GM23338 (cell line): ENCODE results near the gene LIN7C. TPM values are rescaled to one million over a fixed set of nuclear protein-coding genes. Genes with fewer than 3 reads are reported as not detected.

Experiments
- ATAC-seq: fragments of 200-7000 bp; cut with Tn5 transposase; 3 replicates; pipeline ENCODE4 v1.9.1; 2020
- DNase-seq: peaks from one replicate; pipeline ENCODE4 v3.0.0-alpha.2; 2015; ENCODE audit warnings: low spot score
- H2AFZ ChIP-seq: fragments of 200-600 bp; sonication (generic); 2 replicates; pipeline ENCODE4 v1.8.0; 2016; ENCODE audit warnings: antibody characterized with exemption, mild to moderate bottlenecking, moderate library complexity
- H3F3A ChIP-seq: fragments of 200-600 bp; sonication (generic); replicated peaks from 2 replicates; pipeline ENCODE4 v1.8.0; 2017; ENCODE audit warnings: antibody characterized with exemption, mixed run types, low read depth
- H3K27ac ChIP-seq: fragments of 200-600 bp; sonication (generic); 2 replicates; pipeline ENCODE4 v1.6.1; 2016; ENCODE audit warnings: low read depth
- H3K27me3 ChIP-seq: fragments of 200-600 bp; sonication (generic); 2 replicates; pipeline ENCODE4 v1.8.0; 2016; ENCODE audit warnings: mild to moderate bottlenecking, mixed run types, moderate library complexity; ENCODE audit not compliant: insufficient read depth
- H3K36me3 ChIP-seq: fragments of 200-600 bp; sonication (generic); 2 replicates; pipeline ENCODE4 v1.8.0; 2016; ENCODE audit warnings: mild to moderate bottlenecking; ENCODE audit not compliant: insufficient read depth
- H3K4me1 ChIP-seq: fragments of 200-600 bp; sonication (generic); 2 replicates; pipeline ENCODE4 v1.8.0; 2016; ENCODE audit warnings: mild to moderate bottlenecking, moderate library complexity; ENCODE audit not compliant: insufficient read depth
- H3K4me2 ChIP-seq: fragments of 200-600 bp; sonication (generic); 2 replicates; pipeline ENCODE4 v1.7.1; 2017; ENCODE audit warnings: mixed run types
- H3K4me3 ChIP-seq: fragments of 200-600 bp; sonication (generic); 2 replicates; pipeline ENCODE4 v1.6.1; 2016; ENCODE audit warnings: mixed run types
- H3K79me2 ChIP-seq: fragments of 200-600 bp; sonication (generic); replicated peaks from 2 replicates; pipeline ENCODE4 v1.8.0; 2017; ENCODE audit warnings: mild to moderate bottlenecking; ENCODE audit not compliant: insufficient read depth
- H3K9me2 ChIP-seq: fragments of 200-600 bp; sonication (generic); 2 replicates; pipeline ENCODE4 v1.8.0; 2017; ENCODE audit not compliant: insufficient read depth
- H4K20me1 ChIP-seq: fragments of 200-600 bp; sonication (generic); replicated peaks from 2 replicates; pipeline ENCODE4 v1.8.0; 2017; ENCODE audit warnings: mild to moderate bottlenecking; ENCODE audit not compliant: insufficient read depth
- H3K27ac Mint-ChIP-seq: 2 replicates; pipeline ENCODE4 v1.8.0; 2020; ENCODE audit warnings: inconsistent platforms, mild to moderate bottlenecking, moderate library complexity, mixed read lengths
- H3K27me3 Mint-ChIP-seq: 3 replicates; pipeline ENCODE4 v1.8.0; 2022; ENCODE audit warnings: low read depth, mild to moderate bottlenecking, moderate library complexity, mixed read lengths, inconsistent platforms; ENCODE audit not compliant: insufficient read depth, poor library complexity
- H3K36me3 Mint-ChIP-seq: 3 replicates; pipeline ENCODE4 v1.8.0; 2021; ENCODE audit warnings: low read depth, mild to moderate bottlenecking, inconsistent platforms, moderate library complexity, mixed read lengths
- H3K4me1 Mint-ChIP-seq: 3 replicates; pipeline ENCODE4 v1.8.0; 2020; ENCODE audit warnings: mild to moderate bottlenecking, inconsistent platforms, mixed read lengths
- H3K4me3 Mint-ChIP-seq: 3 replicates; pipeline ENCODE4 v1.8.0; 2021; ENCODE audit warnings: moderate library complexity, mild to moderate bottlenecking, inconsistent platforms, mixed read lengths
- H3K9me3 Mint-ChIP-seq: 3 replicates; pipeline ENCODE4 v1.8.0; 2020; ENCODE audit warnings: moderate library complexity, mild to moderate bottlenecking, inconsistent platforms, mixed read lengths
- JUNB ChIP-seq: IDR thresholded peaks from one replicate; pipeline ENCODE4 v1.6.1; 2016; ENCODE audit warnings: antibody characterized with exemption; ENCODE audit not compliant: unreplicated experiment
- POLR2AphosphoS5 ChIP-seq: IDR thresholded peaks from 2 replicates; pipeline ENCODE4 v1.6.1; 2016; ENCODE audit warnings: antibody characterized with exemption, low read depth
- STAT1 ChIP-seq: IDR thresholded peaks from one replicate; pipeline ENCODE4 v1.6.1; 2016; ENCODE audit warnings: antibody characterized with exemption; ENCODE audit not compliant: unreplicated experiment
- ZNF462 ChIP-seq: fragments of 250-450 bp; sonication (Bioruptor Pico); IDR thresholded peaks from 2 replicates; pipeline ENCODE4 v1.5.0; 2020; ENCODE audit warnings: mild to moderate bottlenecking, moderate library complexity
- polyA plus RNA-seq: library from polyadenylated mRNA; unstranded; fragments of >200 nt; fragmentation: Nextera tagmentation; extraction: Ambion mirVana; gene quantifications from 2 replicates; pipeline ENCODE4 v1.2.1, GENCODE V29; 2016
- total RNA-seq: library from RNA; depleted of rRNA; stranded (reverse); fragments of >200 nt; shearing (Covaris generic); gene quantifications from 2 replicates; pipeline ENCODE4 v1.2.3, GENCODE V29; 2014
- TF ChIP-seq, protein P1 (sequence below), 2 experiments: fragments of 200-600 bp in 1 of 2; sonication (generic) in 1 of 2; conservative IDR thresholded peaks; 2 replicates each; pipeline versions ENCODE4 v1.5.1 to v1.6.1; 2016 to 2017; ENCODE audit warnings: antibody characterized with exemption in 2 of 2, low read depth in 2 of 2, mild to moderate bottlenecking in 2 of 2, moderate library complexity in 1 of 2

Gene LIN7C
- total and polyA plus RNA-seq, 2 experiments from 2014 or later: 22.5 to 61.0 TPM

DNA sequence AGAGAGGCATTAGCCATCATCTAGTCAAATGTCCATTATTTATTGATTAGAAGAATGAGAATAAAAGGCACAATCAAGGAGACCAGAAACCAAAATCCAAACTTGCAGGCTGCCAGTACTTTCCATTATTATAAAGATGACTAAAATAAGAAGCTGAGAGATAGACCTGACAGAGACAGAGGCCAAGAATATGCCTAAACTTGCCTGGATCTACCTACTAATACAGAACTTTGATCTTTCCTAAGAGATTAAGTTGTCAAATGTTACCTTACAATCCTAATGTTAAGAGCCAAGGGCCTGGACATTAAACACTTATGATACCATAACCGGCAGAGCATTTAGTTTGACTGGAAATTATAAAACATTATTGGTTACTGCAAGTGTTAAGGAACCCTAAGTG, 40.2 kb downstream of the LIN7C start:
- DNase-seq (no peak), ATAC-seq (no peak)
- TF ChIP-seq, protein P1, sequence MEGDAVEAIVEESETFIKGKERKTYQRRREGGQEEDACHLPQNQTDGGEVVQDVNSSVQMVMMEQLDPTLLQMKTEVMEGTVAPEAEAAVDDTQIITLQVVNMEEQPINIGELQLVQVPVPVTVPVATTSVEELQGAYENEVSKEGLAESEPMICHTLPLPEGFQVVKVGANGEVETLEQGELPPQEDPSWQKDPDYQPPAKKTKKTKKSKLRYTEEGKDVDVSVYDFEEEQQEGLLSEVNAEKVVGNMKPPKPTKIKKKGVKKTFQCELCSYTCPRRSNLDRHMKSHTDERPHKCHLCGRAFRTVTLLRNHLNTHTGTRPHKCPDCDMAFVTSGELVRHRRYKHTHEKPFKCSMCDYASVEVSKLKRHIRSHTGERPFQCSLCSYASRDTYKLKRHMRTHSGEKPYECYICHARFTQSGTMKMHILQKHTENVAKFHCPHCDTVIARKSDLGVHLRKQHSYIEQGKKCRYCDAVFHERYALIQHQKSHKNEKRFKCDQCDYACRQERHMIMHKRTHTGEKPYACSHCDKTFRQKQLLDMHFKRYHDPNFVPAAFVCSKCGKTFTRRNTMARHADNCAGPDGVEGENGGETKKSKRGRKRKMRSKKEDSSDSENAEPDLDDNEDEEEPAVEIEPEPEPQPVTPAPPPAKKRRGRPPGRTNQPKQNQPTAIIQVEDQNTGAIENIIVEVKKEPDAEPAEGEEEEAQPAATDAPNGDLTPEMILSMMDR (conservative IDR thresholded peaks at IDR 0.05; ENCODE audit: low read depth in 2 of 2): no peak
- no peak for TF ChIP-seq POLR2AphosphoS5
- Histone ChIP-seq H3K27me3 (no peaks in the 10 kb centered on the region), H3K4me1 (peaks cover 65% of the 10 kb centered on the region), H3K9me2 (no peaks in the 10 kb centered on the region), H2AFZ (no peak overlapping the region), H3K79me2 (peaks cover 100% of the 10 kb centered on the region), H3F3A (no peaks in the 10 kb centered on the region), H3K27ac (no peak overlapping the region), H3K4me2 (no peak overlapping the region), H4K20me1 (peaks cover 48% of the 10 kb centered on the region), H3K36me3 (no peaks in the 10 kb centered on the region), H3K4me3 (no peak overlapping the region)
- H3K36me3 Mint-ChIP-seq: peaks cover 5% of the 10 kb centered on the region
- H3K4me1 Mint-ChIP-seq: peaks cover 61% of the 10 kb centered on the region
- no peak overlapping the region for H3K4me3 Mint-ChIP-seq
- H3K27me3 Mint-ChIP-seq: no peaks in the 10 kb centered on the region
- H3K27ac Mint-ChIP-seq: no peak overlapping the region
- no peaks in the 10 kb centered on the region for H3K9me3 Mint-ChIP-seq

- Mint-ChIP-seq H3K27ac (no peak overlapping the region), H3K4me1 (peaks cover 60% of the 10 kb centered on the region), H3K27me3 (no peaks in the 10 kb centered on the region), H3K9me3 (no peaks in the 10 kb centered on the region), H3K4me3 (no peak overlapping the region), H3K36me3 (peaks cover 5% of the 10 kb centered on the region)
- TF ChIP-seq STAT1: no peak
- TF ChIP-seq, protein P1 (conservative IDR thresholded peaks at IDR 0.05; ENCODE audit: low read depth in 2 of 2): no peak
- no peak for TF ChIP-seq ZNF462 (CRISPR knock-in tag)
- TF ChIP-seq JUNB: no peak
- no peak for TF ChIP-seq POLR2AphosphoS5
- Histone ChIP-seq H3K79me2 (peaks cover 100% of the 10 kb centered on the region), H3K9me2 (no peaks in the 10 kb centered on the region), H4K20me1 (peaks cover 47% of the 10 kb centered on the region), H3K36me3 (no peaks in the 10 kb centered on the region), H3F3A (no peaks in the 10 kb centered on the region), H3K4me2 (peak overlapping the region; percentile 24; the same call in 1 of the 2 replicates), H3K27me3 (no peaks in the 10 kb centered on the region), H3K27ac (no peak overlapping the region), H3K4me1 (peaks cover 73% of the 10 kb centered on the region), H3K4me3 (no peak overlapping the region), H2AFZ (no peak overlapping the region)
- DNase-seq: no peak
- no peak for ATAC-seq
Measured at GRCh38 chr11:27465629-27466028, 40.9 kb downstream of the LIN7C start.
